G401 (cell line): Measurements from ENCODE around the gene PDK1. TPM values are rescaled to one million over a fixed set of nuclear protein-coding genes. Genes with fewer than 3 reads are reported as not detected.
"Not testable (repeated sequence)": the region's sequence is repeated elsewhere in the genome, so short reads cannot be mapped to it uniquely, and the experiment has no call there.

Source experiments
- DNase-seq: peaks from one replicate; pipeline ENCODE4 v3.0.0-alpha.2; 2015; ENCODE audit warnings: low spot score
- in situ Hi-C: cut with HindIII; loops from 2 replicates; pipeline ENCODE4 v1.10.0; 2016; ENCODE audit warnings: low sequenced_read_pairs, mixed read lengths
- total RNA-seq: library from RNA; depleted of rRNA; stranded (reverse); fragments of >200 nt; shearing (Covaris generic); gene quantifications from 2 replicates; pipeline ENCODE4 v1.2.3, GENCODE V29; 2014

The PDK1 gene
- total RNA-seq, 1 experiment from 2014 or later = 10.0 TPM

DNA sequence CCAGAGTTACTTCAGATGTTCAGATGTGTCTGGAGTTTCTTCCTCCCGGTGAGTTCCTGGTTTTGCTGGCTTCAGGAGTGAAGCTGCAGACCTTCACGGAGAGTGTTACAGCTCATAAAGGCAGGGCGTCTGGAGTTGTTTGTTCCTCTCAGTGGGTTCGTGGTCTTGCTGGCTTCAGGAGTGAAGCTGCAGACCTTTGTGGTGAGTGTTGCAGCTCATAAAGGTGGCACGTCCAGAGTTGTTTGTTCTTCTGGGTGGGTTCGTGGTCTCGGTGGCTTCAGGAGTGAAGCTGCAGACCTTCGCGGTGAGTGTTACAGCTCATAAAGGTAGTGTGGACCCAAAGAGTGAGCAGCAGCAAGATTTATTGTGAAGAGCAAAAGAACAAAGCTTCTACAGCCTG, 31.3 kb downstream of the PDK1 start:
- in situ Hi-C loops, DNase-seq: not testable (repeated sequence)

DNA sequence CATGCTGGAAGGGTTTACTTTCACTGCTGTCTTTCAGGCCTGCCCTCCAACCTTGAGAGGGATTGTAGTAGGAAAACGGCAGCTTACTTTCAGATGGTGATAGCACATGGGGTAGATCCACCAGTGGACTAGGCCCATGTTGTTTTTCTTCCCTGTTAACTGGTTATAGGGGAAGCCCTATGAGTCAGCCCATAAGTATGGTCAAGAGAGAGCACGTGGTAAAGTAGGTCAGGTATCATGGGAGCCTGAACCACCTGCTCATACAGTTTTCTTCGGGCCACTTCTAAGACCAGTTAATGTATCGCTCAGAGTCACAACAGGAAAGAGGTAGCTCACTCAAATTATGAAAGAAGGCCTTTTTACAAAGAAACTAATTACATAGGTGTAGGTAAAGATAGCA, 33.0 kb downstream of the PDK1 start:
- in situ Hi-C loops = no loop called here
- DNase-seq = no peak

DNA sequence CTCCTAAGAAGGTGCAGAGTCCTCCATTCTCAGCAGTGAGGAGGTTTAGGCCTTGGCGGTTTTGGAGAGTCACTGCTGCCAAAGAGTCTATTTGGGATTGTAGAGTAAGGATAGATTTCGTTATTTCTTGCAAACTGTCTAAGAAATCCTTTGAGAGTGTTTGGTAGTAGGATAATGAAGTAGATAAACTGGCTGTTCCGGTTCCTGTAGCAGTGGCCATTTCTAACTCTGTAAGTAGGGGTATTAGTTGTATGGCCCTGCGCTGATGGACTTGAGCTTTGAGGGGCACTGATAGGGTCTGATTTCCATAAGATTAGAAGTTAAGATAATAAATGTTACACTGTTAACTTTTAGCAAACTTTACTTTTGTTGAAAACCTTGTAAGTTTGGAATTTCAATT, 35.5 kb downstream of the PDK1 start:
- DNase-seq, in situ Hi-C loops: not testable (repeated sequence)

DNA sequence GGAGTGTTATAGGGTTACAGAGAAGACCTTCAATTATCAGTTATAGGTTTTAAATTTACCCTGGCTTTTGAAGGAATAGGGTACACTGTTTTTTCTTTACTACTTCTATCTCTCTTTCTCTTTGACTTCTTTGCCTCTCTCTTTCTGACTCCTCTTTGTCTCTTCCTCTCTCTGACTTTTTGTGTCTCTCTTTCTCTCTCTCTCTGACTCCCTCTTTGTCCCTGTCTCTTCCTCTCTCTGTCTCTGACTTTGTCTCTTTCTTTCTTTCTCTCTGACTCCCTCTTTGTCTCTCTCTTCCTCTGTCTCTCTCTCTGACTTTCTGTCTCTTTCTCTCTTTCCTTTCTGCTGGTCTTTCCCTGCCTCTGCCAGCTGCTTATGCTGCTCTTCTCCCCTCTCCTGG, 36.3 kb downstream of the PDK1 start:
- in situ Hi-C loops, DNase-seq: not testable (repeated sequence)

DNA sequence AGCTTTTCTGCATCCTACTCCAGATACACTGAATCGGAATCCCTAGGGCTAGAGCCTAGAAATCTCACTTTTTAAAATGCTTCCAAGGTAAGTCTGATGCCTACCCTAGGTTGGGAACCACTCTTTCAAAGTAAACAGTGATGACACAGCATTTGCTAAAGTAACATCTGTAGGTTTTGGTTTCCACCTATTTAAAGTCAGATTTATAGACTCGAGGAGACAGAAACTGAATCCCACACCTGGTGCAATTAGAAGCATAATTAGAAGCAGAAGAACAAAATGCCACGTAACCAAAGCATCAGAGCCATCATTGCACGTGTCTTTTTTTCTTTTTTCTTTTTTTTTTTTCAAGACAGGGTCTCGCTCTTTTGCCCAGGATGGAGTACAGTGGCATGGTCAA, 40.9 kb downstream of the PDK1 start:
- in situ Hi-C loops = no loop called here
- DNase-seq = no peak

DNA sequence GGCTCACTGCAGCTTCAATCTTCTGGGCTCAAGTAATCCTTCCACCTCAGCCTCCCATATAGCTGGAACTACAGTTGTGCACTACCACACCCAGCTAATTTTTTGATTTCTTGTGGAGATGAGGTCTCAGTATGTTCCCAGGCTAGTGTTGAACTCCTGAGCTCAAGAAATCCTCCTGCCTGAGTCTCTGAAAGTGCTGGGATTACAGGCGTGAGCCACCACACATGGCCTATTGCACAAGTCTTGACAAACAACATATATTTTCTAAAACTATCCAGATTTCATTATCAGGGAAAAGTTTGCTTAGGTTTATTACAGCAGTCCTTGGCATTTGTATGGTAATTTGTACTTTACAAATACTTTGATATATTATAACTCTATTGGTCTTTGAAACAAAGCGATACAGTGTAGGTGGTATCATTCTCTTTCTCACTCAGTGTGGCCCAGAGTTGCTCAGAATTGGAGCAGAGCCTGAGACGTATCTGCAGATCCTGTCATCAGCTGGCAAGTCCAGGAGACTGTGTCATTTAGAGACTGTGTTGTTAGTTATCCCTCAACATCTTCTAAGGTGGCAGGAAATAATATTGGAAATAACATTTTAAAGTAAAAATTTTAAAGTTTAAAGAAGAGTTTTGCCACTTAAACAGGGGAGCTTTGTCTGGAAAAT, 41.4 kb downstream of the PDK1 start:
- in situ Hi-C loops = no loop called here
- no peak for DNase-seq

DNA sequence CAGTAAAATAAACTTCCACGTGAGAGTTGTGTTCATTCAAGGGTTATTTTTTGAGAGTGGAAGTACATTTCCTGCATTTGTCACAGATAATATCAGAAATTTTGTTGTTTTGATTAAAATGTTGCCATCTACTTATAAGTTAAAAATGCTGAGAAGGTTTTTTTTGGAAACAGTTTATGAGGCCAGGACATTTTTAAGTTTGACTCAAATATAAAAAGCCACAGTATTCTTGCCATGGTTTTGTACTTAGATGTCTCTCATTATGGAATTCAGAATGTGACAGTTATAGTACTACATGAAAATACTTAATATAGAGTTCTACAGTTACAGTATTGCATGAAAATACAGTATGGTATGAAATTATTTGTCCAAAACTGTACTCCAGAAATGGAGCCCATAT, 44.1 kb downstream of the PDK1 start:
- in situ Hi-C loops = no loop called here

DNA sequence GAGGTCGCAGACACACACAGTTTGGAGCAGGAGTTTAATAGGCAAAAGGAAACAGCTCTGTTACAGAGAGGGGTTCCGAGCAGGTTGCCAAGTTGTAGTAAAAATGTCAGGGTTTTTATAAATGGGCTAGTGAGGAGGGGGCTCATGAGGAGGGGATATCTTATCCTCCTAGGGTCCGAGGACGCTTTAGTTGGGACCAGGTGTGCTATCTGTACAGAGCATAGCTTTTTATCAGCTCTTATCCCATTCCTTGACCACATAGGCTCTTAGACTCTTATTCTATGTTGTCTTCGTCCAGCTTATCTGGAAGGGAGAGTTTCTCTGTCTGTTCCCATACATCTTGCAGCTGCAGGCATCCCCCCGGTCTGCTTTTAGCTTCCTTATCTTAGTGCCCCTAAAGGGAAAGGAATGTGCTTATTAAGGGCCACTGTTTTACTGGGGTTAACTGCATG, 44.7 kb downstream of the PDK1 start:
- no peak for DNase-seq
- in situ Hi-C loops = no loop called here

More for the DNA sequence above, 44.1 kb downstream of the PDK1 start:
- DNase-seq = no peak

DNA sequence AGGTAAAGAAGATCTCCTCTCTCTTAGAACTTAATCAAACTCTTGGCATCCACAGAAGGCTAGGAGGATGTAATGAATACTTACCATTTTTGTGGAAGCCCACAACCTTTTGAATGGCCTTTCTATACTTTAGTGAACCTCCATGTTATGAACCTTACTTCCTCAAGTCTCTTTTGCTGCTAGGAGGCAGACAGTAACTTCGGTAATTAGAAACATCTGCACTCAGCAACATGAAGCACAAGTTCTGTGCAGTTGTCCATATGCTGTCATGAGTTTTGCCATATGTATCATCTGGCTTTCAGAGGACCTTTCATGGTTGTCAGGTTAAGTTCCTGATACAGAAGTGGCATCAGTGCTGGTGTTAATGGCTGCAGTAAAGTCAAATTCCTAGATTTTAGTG, 50.4 kb downstream of the PDK1 start:
- no peak for DNase-seq

DNA sequence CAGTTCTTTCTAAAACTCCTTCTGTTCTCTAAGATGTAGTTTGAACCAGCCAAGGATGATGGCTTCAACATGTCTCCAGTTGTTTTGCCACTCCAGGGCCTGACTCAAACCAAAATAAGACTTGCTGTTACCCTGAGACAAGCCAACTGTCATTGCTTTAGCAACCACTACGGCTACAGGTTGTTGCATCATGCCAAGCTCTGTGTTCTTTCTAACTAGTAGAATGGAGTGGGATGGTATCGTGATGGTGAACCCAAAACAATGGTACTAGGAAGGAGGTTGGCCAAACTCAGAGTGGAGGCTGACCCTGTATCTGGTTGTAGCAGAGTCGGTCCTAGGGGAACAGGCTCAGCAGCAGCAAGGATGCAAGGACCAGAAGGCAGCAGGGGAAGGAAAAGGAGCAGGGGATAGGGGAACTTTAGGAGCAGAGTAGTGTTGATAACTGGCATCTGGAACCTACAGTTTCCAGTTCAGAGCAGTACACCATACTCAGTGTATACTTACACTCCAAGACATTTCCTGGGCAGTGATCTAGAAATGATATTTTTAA, 51.6 kb downstream of the PDK1 start:
- DNase-seq = no peak
- in situ Hi-C loops = no loop called here

More for the DNA sequence above, 50.4 kb downstream of the PDK1 start:
- in situ Hi-C loops = no loop called here

DNA sequence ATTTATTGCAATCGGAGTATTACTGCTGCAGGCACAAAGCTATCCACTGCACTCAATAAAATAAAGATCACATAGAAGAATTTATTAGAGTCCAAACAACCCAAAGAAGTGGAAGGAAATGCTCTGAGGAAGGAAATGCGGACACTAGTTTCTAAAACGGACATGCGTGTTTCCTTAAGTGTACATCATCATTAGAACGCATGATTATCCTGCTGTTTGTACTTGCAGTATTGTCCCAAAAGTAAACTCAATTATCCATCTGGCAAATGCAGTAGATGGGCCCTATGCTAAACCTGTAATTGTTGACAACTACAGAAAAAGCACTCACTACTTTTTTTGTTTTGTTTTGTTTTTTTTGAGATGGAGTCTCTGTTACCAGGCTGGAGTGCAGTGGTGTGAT, 53.6 kb downstream of the PDK1 start:
- in situ Hi-C loops = no loop called here
- no peak for DNase-seq

DNA sequence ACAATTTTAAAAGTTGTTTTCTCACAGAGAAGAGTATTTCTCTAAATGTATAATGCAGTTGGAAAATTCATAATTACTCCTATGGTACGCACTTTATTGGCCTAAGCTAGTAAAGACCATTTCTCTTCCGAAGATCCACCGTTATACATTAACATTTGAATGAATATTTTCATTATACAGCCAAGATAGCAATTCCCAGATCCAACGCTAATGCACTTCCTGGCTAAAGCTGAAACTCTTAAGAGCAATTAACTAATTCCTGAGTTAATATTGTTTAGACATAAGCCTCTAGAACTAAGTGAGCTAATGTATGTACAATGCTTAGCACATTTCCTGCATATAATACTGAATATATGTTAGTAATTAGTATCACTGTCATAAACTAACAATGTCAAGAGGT, 56.2 kb downstream of the PDK1 start:
- in situ Hi-C loops = no loop called here

DNA sequence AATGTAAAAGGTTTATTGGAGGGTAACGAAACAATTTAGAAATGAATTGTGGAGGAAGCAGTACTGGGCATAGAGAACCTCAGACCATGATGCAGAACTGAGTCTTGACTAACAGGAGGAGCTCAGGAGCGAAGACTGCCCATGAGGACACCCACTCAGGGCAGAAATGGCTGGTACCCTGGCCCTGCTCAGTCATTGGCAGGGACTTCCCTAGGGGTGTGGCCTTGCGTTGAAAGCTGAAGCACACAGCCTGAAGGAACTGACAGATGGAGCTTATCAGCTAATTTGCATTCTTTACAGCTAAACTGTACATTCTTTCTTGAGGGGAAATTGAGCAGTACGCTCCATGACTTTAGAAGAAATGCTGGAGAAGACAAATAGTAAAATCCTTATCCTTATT, 57.1 kb downstream of the PDK1 start:
- DNase-seq = no peak

More for the DNA sequence above, 56.2 kb downstream of the PDK1 start:
- no peak for DNase-seq

DNA sequence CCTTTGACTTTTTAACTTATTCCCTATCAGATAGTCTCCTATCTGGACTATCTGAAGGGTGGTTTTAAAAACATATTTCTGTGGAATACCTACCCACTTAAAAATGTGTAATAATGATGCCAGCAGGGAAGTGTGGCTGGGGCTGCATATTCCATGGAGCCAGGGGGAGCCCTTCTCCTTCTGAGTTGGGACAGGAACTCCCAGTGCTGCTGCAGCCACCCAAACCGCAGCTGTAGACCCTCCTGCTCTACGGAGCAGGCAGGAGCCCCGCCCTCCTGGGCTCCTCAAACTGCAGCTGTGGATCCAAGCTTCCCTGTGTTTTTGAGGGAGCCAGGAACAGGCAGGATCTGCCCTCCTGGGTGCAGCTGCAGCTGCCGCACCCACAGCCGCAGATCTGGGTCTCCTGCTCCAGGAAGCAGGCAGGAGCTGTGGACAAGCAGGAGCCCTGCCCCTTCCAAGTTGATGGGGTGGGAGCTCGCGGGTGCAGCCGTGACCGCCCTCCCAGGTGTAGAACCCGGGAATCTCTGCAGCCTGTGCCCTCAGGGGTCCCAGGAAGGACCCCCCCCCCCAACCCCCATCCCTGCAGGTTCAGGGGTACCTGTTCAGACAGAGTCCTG, 57.8 kb downstream of the PDK1 start:
- no peak for DNase-seq
- in situ Hi-C loops = no loop called here

More for the DNA sequence above, 57.1 kb downstream of the PDK1 start:
- in situ Hi-C loops = no loop called here

DNA sequence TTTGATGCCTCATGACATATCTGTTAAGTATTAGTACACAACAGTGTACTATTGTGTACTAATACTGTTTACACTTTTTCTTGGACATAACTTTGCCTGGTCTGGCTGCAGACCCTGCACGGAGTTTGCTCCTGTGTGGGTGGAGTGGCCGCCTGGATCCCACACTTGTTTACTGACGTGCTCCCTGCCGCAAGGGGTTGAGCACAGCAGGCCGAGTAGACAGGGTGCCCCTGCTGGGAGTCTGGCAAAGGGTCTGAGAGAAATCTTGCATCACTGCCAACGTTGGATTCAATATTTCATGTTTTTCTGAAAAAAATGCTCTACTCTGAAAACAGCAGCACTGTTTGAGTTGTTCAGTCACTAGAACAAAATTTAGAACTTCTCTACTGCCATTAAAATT, 59.0 kb downstream of the PDK1 start:
- in situ Hi-C loops = no loop called here

DNA sequence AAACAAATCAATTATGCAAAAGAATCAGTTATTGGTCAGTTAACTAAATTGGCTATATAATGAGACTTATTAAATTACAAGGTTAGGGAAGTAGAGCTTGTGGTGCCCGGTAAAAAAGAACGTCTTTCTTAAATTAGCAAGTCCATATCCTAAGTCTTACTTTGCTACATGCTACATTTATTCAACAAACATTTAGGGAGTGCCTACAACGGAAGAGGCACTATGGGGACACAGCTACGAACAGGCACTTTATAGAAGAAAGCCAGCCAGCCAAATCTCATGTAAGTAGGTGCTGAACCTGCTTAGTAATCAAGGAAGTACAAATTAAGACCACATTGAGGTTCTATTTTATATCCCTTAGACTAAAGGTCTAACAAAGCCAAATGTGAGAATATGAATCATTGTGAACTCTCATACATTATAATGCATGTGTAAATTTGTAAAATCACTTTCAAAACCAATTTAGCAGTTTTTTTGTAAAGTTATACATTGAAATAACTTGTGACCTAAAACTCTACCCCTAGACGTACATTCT, 59.9 kb downstream of the PDK1 start:
- in situ Hi-C loops = no loop called here
- DNase-seq = no peak

More for the DNA sequence above, 59.0 kb downstream of the PDK1 start:
- peak; percentile 23 for DNase-seq

DNA sequence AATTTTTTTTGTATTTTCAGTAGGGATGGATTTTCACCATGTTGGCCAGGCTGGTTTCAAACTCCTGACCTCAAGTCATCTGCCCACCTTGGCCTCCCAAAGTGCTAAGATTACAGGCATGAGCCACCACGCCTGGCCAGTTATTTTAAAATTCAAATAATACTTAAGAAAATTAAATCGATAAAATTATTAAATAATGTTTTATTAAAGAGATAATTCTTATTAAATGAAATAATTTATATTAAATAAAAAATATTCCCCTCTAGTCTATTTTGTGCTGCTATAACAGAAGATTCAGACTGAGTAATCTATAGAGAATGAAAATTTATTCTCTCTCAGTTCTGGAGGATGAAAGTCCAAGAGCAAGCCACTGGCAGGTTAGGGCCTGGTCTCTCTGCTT, 61.2 kb downstream of the PDK1 start:
- DNase-seq = no peak
- in situ Hi-C loops = no loop called here

DNA sequence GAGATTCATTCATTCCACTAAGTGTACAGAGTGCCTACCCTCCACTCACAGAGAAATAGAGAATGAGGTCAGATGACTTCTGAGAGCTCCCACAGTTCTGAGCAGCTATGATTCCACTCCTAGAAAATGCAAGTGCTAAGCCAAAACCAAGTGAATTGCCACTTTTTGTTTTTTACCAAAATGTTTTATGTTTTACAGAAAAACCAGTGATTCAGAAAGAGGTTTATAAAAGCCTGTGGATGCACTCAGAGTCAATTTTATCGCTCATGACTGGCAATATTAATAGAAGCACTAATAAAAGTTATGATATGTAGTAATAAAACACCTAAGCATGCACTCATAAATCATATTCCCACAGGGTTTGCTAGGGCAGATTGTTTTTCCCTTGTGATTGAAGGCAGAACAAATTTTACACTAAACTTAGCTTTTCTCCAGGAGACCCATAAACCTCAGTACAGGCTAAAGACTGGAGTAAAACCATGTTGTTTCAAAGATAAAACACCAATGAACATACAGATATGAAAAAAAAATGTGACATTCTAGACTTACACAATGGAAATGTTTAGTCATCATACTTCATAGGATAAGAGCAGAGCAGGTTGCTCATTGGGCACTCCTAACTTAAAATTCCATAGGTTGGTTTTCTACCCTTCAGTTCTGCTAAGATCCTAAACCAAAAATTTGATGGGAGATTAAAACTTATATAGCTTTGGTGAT, 67.5 kb downstream of the PDK1 start:
- DNase-seq = no peak
- in situ Hi-C loops = no loop called here

DNA sequence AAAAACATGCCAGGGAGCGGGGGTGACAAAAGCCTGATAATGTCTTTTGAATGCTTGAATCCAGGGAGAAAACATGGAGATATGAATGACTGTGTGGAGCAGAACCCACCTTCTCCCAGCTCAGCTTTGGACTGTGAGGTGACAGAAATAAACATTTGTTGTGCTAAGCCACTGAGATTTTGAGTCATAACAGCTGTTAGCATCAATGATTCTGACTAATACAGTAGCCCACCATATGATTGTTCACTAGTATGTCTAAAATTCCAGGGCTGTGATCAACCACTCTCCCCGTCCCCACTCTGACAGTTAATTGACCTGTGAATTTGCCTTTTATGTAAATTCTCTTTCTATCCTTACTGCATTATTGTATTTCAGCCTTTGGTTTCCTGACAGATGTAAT, 69.1 kb downstream of the PDK1 start:
- DNase-seq = no peak
- in situ Hi-C loops = no loop called here

DNA sequence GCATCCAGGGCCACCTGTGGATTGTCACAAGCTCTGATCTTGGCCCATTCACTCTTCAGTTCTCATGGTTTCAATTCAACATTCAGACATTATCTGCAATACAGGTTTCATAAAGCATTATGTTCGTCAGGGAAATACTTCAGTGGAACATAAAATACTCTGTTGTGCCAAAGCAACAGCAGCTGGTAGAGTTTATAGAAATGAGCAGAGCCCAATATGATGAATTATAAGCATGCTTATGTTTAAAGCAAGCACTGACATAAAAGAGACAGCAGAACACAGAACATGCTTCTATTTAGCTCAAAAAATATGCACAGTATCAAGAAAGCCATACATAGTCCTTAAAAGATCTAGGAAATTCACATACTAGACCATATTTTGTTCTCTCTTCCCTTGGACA, 71.3 kb downstream of the PDK1 start:
- in situ Hi-C loops = no loop called here
- DNase-seq = no peak
